HG02970 (cell line): ENCODE results near the gene SPX.
A peak's percentile ranks its signal among the peaks of the same experiment; 100 is the strongest.

Experiments used
- ATAC-seq: cut with Tn5 transposase; IDR thresholded peaks from one replicate; pipeline ENCODE4 v1.9.1; 2021; ENCODE audit warnings: mild to moderate bottlenecking, moderate library complexity, moderate number of reproducible peaks; ENCODE audit not compliant: unreplicated experiment, low FRiP score

Gene SPX

GRCh38 chr12:21526053-21526452 lies at the start of gene SPX:
TSS of gene SPX (plus strand) at chr12:21526296. CDS start at chr12:21526473, 177 bp downstream.
- ATAC-seq, result no peak

GRCh38 chr12:21476949-21477348 lies 49.1 kb upstream of the SPX start:
- no peak for ATAC-seq

- no peak for ATAC-seq
Observed at GRCh38 chr12:21478756-21479455, 47.2 kb upstream of the SPX start.

GRCh38 chr12:21483531-21483930 lies 42.6 kb upstream of the SPX start:
- ATAC-seq, result no peak

GRCh38 chr12:21485998-21486397 lies 40.1 kb upstream of the SPX start:
- no peak for ATAC-seq

- ATAC-seq, result no peak
Observed at GRCh38 chr12:21499765-21500164, 26.3 kb upstream of the SPX start.

- peak; percentile 1 for ATAC-seq
Observed at GRCh38 chr12:21500786-21501257, 25.3 kb upstream of the SPX start.

- peak; percentile 100 for ATAC-seq
Observed at GRCh38 chr12:21501258-21502163, 24.6 kb upstream of the SPX start, which contains the start of the genes GOLT1B and RECQL. TSS of gene GOLT1B (plus strand) at chr12:21501789. CDS start at chr12:21501924, 135 bp downstream. TSS of gene RECQL (minus strand) at chr12:21501635. CDS start at chr12:21499570, 2,065 bp downstream.

GRCh38 chr12:21502164-21502496 lies 24.0 kb upstream of the SPX start:
- no peak for ATAC-seq

GRCh38 chr12:21502872-21503271 lies 23.2 kb upstream of the SPX start:
- no peak for ATAC-seq

GRCh38 chr12:21505888-21506287 lies 20.2 kb upstream of the SPX start:
- no peak for ATAC-seq

GRCh38 chr12:21507849-21508248 lies 18.2 kb upstream of the SPX start:
- ATAC-seq, result no peak

- ATAC-seq, result peak; percentile 77
Observed at GRCh38 chr12:21509768-21510167, 16.3 kb upstream of the SPX start.

- no peak for ATAC-seq
Observed at GRCh38 chr12:21516281-21516680, 9.8 kb upstream of the SPX start.

GRCh38 chr12:21518451-21518850 lies 7.6 kb upstream of the SPX start:
- ATAC-seq, result no peak

- ATAC-seq, result no peak
Observed at GRCh38 chr12:21521541-21521940, 4.6 kb upstream of the SPX start.

- no peak for ATAC-seq
Observed at GRCh38 chr12:21523148-21523547, 2.9 kb upstream of the SPX start.

GRCh38 chr12:21526721-21527345 lies 737 bp downstream of the SPX start:
- ATAC-seq, result no peak

GRCh38 chr12:21527451-21528180 lies 1.5 kb downstream of the SPX start:
- peak; percentile 91 for ATAC-seq

- ATAC-seq, result no peak
Observed at GRCh38 chr12:21528953-21529352, 2.9 kb downstream of the SPX start.
